ENCODE measurements around the gene STXBP4. TPM values are rescaled to one million over a fixed set of nuclear protein-coding genes. Genes with fewer than 3 reads are reported as not detected.

STXBP4 gene
- polyA plus RNA-seq, 4 donors = 2.3 to 10.6 (median 3.9) TPM

DNA sequence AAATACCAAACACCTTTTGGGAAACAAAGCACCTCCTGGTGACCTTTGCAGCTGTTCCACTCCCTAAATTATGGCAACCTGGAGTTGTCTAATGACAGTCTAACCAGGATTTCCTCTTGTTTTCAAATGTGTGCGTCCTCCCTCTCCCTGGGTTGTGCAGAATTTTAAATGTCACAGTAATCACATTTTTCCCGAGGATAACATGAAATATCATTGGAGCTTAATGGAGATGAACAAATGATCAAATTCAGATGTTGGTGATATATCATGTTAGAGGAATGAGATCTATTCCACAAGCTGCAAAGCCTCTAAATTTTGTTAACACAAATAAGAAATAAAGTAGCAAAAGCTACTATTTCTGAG is 209.3 kb downstream of the STXBP4 start:
- Histone ChIP-seq H3K27me3 (ENCODE audit: control insufficient read depth in 3 of 3, insufficient read depth in 3 of 3, low read length in 3 of 3) (no peaks in the 10 kb centered on the region), H3K9me3 (ENCODE audit: control insufficient read depth in 2 of 2, insufficient read depth in 1 of 2, low read depth in 1 of 2, low read length in 1 of 2) (no peaks in the 10 kb centered on the region), H3K36me3 (ENCODE audit: control insufficient read depth in 3 of 3, insufficient read depth in 2 of 3, low read depth in 1 of 3, low read length in 3 of 3) (no peaks in the 10 kb centered on the region), H3K27ac (ENCODE audit: low read depth in 1 of 3, low read length in 2 of 3) (no peak overlapping the region), H3K4me3 (ENCODE audit: low read depth in 1 of 3, low read length in 3 of 3) (no peak overlapping the region), H3K4me1 (ENCODE audit: control insufficient read depth in 3 of 3, insufficient read depth in 2 of 3, low read depth in 1 of 3, low read length in 2 of 3) (no peaks in the 10 kb centered on the region)
- no peak for FAIRE-seq
- no peak for DNase-seq
- 81 to 90% (median 85%) methylated on average over 2 of the region's 2 CpGs for WGBS, 3 donors

DNA sequence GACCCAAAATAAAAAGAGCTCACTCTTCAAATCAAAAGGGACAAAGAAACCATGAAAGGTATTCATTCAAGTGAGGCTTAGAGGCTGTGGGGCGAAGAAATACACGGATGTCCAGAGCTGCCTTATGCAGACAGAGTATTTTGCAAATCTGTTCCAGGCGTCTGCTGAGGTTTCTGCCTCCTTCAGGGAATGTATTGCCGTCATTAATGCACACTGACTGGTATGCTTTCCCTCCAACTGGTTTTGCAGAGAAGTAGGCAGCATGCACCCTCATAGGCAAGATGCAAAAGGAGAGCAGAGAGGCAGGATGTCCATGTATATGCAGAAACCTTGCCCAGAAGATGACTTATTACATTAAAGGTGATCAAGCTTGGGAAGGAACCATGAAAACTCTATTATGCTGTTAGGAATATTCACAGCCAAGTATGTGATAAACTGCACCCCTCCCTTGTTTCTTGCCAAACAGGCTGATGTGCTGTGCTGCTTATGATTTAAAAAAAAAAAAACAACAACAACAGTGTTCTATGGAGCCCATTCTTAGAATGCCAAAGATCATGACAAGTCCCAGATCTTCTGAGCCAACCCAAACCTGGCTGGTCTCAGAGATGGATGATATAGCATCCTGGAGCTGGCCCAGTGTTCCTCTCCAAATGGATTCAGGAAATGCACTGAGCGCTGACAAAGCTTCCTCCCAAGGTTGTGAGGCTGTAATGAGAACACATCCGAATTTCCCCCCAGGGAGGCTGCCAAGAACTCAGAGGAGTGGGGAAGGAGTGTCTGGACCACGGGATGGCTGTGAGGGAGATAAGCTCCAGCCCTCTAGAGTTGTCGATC is 218.6 kb downstream of the STXBP4 start:
- no peak overlapping the region for H3K27ac ChIP-seq (ENCODE audit: low read depth in 1 of 3, low read length in 2 of 3)
- DNase-seq (no peak), FAIRE-seq (no peak)
- no peaks in the 10 kb centered on the region for H3K4me1 ChIP-seq (ENCODE audit: control insufficient read depth in 3 of 3, insufficient read depth in 2 of 3, low read depth in 1 of 3, low read length in 2 of 3)
- H3K4me3 ChIP-seq (ENCODE audit: low read depth in 1 of 3, low read length in 3 of 3) = no peak overlapping the region
- no peaks in the 10 kb centered on the region for H3K27me3 ChIP-seq (ENCODE audit: control insufficient read depth in 3 of 3, insufficient read depth in 3 of 3, low read length in 3 of 3)
- H3K36me3 ChIP-seq (ENCODE audit: control insufficient read depth in 3 of 3, insufficient read depth in 2 of 3, low read depth in 1 of 3, low read length in 3 of 3) = no peaks in the 10 kb centered on the region
- 69 to 81% (median 79%) methylated on average over 8 of the region's 8 CpGs for WGBS, 3 donors
- no peaks in the 10 kb centered on the region for H3K9me3 ChIP-seq (ENCODE audit: control insufficient read depth in 2 of 2, insufficient read depth in 1 of 2, low read depth in 1 of 2, low read length in 1 of 2)

DNA sequence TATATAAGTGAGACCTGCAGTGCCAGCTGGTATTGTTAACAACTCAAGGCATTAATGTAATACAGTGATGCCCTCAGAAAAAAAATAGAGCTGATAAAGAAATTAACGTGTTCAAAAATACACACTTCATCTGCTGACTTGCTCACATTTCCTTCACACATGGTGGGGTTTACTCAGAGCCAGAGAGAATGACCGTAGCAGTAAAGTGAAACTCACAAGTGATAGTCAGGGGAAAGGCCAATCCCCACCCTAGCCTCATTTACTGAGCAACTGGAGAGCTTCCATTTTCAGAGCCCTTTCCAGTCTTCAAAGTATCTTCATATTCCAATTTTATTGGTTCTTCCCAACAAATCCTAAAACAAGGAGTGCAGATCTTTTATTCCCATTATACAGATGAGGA is 222.2 kb downstream of the STXBP4 start:
- DNase-seq (no peak), FAIRE-seq (no peak)
- H3K4me1 ChIP-seq (ENCODE audit: control insufficient read depth in 3 of 3, insufficient read depth in 2 of 3, low read depth in 1 of 3, low read length in 2 of 3) = no peaks in the 10 kb centered on the region
- H3K4me3 ChIP-seq (ENCODE audit: low read depth in 1 of 3, low read length in 3 of 3) = no peak overlapping the region
- no peaks in the 10 kb centered on the region for H3K27me3 ChIP-seq (ENCODE audit: control insufficient read depth in 3 of 3, insufficient read depth in 3 of 3, low read length in 3 of 3)
- no peak overlapping the region for H3K27ac ChIP-seq (ENCODE audit: low read depth in 1 of 3, low read length in 2 of 3)
- H3K36me3 ChIP-seq (ENCODE audit: control insufficient read depth in 3 of 3, insufficient read depth in 2 of 3, low read depth in 1 of 3, low read length in 3 of 3) = no peaks in the 10 kb centered on the region
- H3K9me3 ChIP-seq (ENCODE audit: control insufficient read depth in 2 of 2, insufficient read depth in 1 of 2, low read depth in 1 of 2, low read length in 1 of 2) = no peaks in the 10 kb centered on the region
- WGBS, 3 donors = 51 to 69% (median 53%) methylated on average over 2 of the region's 2 CpGs

DNA sequence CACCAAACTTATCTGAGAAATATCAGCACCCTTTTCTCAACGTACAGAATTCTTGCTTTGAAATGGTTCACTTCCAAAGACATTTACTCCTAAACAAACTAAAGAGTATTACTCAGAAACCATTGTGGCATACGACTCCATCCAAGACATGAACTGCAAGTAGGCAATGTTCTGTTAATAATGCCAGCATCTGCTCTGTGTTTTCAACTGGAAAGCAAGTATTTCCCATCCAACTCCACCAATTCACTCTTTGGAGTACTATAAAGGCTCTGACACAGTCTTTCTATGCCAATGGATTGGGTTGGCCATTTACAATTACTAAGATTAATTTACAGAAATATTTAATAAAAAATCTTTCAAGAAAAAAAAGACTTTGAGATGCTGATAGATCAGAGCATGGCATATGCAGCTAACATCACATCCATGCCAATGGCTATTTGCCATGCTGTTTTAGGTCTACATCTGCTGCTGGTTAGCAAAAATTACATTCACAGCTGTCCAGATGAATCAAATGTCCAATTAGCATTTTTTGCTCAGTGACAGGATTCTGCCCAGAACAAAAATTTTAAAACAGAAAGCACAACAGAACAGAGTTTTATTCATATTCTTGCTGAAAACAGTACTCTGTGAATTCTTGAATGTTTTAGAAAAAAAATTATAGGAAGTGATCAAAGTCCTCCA is 230.3 kb downstream of the STXBP4 start:
- Histone ChIP-seq H3K27ac (ENCODE audit: low read depth in 1 of 3, low read length in 2 of 3) (no peak overlapping the region), H3K36me3 (ENCODE audit: control insufficient read depth in 3 of 3, insufficient read depth in 2 of 3, low read depth in 1 of 3, low read length in 3 of 3) (no peaks in the 10 kb centered on the region), H3K9me3 (ENCODE audit: control insufficient read depth in 2 of 2, insufficient read depth in 1 of 2, low read depth in 1 of 2, low read length in 1 of 2) (no peaks in the 10 kb centered on the region), H3K4me1 (ENCODE audit: control insufficient read depth in 3 of 3, insufficient read depth in 2 of 3, low read depth in 1 of 3, low read length in 2 of 3) (no peaks in the 10 kb centered on the region), H3K27me3 (ENCODE audit: control insufficient read depth in 3 of 3, insufficient read depth in 3 of 3, low read length in 3 of 3) (no peaks in the 10 kb centered on the region), H3K4me3 (ENCODE audit: low read depth in 1 of 3, low read length in 3 of 3) (no peak overlapping the region)
- DNase-seq (no peak), FAIRE-seq (no peak)
- 72 to 75% (median 74%) methylated on average over 2 of the region's 2 CpGs for WGBS, 3 donors

DNA sequence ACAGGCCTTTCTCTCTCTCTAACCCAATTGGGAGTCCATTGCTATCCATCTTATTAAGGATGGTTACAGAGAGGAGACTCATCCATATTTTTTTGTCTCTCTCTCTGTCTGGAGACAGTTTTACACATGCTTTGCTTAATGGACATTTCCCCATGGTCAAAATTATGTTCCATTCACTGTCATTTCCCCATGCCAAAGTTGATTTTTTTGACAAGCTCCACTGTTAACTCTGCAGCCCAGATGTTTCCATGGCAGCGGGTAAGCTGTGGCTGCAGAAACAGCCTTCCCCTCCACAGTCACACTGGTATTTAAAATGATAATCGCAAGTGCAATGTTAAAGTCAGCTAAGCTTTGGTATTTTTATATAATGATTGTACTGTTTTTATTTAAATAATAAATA is 232.3 kb downstream of the STXBP4 start:
- Histone ChIP-seq H3K27me3 (ENCODE audit: control insufficient read depth in 3 of 3, insufficient read depth in 3 of 3, low read length in 3 of 3) (no peaks in the 10 kb centered on the region), H3K27ac (ENCODE audit: low read depth in 1 of 3, low read length in 2 of 3) (no peak overlapping the region), H3K36me3 (ENCODE audit: control insufficient read depth in 3 of 3, insufficient read depth in 2 of 3, low read depth in 1 of 3, low read length in 3 of 3) (no peaks in the 10 kb centered on the region), H3K4me3 (ENCODE audit: low read depth in 1 of 3, low read length in 3 of 3) (no peak overlapping the region), H3K4me1 (ENCODE audit: control insufficient read depth in 3 of 3, insufficient read depth in 2 of 3, low read depth in 1 of 3, low read length in 2 of 3) (no peaks in the 10 kb centered on the region), H3K9me3 (ENCODE audit: control insufficient read depth in 2 of 2, insufficient read depth in 1 of 2, low read depth in 1 of 2, low read length in 1 of 2) (no peaks in the 10 kb centered on the region)
- 71 to 88% (median 72%) methylated on average over 2 of the region's 2 CpGs for WGBS, 3 donors
- no peak for DNase-seq
- no peak for FAIRE-seq

DNA sequence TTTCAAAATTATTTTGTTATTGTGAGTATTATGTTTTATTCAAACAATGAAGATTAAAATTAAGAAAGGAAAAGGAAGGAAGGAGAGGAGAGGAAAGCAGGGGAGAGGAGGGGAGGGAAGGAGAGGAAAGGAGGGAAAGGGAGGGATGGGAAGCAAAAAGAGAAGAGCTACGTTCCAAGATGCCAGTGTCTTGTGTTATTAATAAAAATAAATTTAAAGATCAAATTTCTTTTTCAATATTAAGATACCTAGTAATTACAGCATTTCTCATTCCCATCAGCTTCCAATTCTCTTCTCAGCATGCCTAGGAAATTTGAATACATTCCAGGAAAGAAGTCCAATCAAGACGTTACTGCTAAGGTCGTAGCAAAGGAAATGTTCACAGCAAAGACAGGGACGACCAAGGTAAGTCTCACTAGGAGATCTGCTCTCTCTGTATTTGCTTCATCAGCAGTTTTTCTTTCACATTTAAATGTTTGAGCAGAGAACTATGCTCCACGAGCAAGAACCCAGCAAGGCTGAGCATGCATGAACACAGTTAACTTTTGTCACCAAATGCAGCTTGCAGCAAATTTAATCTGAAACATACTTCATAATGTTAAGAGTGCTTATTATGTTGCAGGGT is 232.9 kb downstream of the STXBP4 start:
- Histone ChIP-seq H3K36me3 (ENCODE audit: control insufficient read depth in 3 of 3, insufficient read depth in 2 of 3, low read depth in 1 of 3, low read length in 3 of 3) (no peaks in the 10 kb centered on the region), H3K27me3 (ENCODE audit: control insufficient read depth in 3 of 3, insufficient read depth in 3 of 3, low read length in 3 of 3) (no peaks in the 10 kb centered on the region), H3K4me3 (ENCODE audit: low read depth in 1 of 3, low read length in 3 of 3) (no peak overlapping the region), H3K27ac (ENCODE audit: low read depth in 1 of 3, low read length in 2 of 3) (no peak overlapping the region), H3K9me3 (ENCODE audit: control insufficient read depth in 2 of 2, insufficient read depth in 1 of 2, low read depth in 1 of 2, low read length in 1 of 2) (no peaks in the 10 kb centered on the region), H3K4me1 (ENCODE audit: control insufficient read depth in 3 of 3, insufficient read depth in 2 of 3, low read depth in 1 of 3, low read length in 2 of 3) (no peaks in the 10 kb centered on the region)
- DNase-seq (no peak), FAIRE-seq (no peak)
- WGBS, 3 donors = 31 to 54% (median 48%) methylated on average over 5 of the region's 5 CpGs

DNA sequence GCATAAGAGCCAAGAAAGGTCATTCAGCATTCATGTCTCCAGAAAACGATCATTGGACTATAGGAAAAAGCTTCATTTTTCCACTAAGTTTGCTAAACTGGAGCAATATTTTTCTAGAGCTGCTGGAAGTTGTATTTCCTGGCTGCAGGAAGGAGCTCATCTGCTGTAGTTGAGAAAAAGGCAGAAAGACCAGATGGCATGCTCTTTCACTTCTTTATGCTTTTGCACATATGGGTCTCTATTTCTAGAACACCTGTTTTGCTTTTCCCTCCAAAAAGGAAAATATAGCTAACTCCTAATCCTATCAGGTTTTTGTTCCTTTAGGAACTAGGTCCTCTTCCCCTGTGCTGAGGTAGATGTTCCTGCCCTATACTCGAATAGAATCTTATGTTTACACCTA is 234.3 kb downstream of the STXBP4 start:
- H3K27me3 ChIP-seq (ENCODE audit: control insufficient read depth in 3 of 3, insufficient read depth in 3 of 3, low read length in 3 of 3) = no peaks in the 10 kb centered on the region
- H3K27ac ChIP-seq (ENCODE audit: low read depth in 1 of 3, low read length in 2 of 3) = no peak overlapping the region
- H3K36me3 ChIP-seq (ENCODE audit: control insufficient read depth in 3 of 3, insufficient read depth in 2 of 3, low read depth in 1 of 3, low read length in 3 of 3) = no peaks in the 10 kb centered on the region
- no peaks in the 10 kb centered on the region for H3K9me3 ChIP-seq (ENCODE audit: control insufficient read depth in 2 of 2, insufficient read depth in 1 of 2, low read depth in 1 of 2, low read length in 1 of 2)
- DNase-seq = no peak
- no peaks in the 10 kb centered on the region for H3K4me1 ChIP-seq (ENCODE audit: control insufficient read depth in 3 of 3, insufficient read depth in 2 of 3, low read depth in 1 of 3, low read length in 2 of 3)
- no peak for FAIRE-seq
- no peak overlapping the region for H3K4me3 ChIP-seq (ENCODE audit: low read depth in 1 of 3, low read length in 3 of 3)
- 77 to 84% (median 83%) methylated on average over 2 of the region's 2 CpGs for WGBS, 3 donors

DNA sequence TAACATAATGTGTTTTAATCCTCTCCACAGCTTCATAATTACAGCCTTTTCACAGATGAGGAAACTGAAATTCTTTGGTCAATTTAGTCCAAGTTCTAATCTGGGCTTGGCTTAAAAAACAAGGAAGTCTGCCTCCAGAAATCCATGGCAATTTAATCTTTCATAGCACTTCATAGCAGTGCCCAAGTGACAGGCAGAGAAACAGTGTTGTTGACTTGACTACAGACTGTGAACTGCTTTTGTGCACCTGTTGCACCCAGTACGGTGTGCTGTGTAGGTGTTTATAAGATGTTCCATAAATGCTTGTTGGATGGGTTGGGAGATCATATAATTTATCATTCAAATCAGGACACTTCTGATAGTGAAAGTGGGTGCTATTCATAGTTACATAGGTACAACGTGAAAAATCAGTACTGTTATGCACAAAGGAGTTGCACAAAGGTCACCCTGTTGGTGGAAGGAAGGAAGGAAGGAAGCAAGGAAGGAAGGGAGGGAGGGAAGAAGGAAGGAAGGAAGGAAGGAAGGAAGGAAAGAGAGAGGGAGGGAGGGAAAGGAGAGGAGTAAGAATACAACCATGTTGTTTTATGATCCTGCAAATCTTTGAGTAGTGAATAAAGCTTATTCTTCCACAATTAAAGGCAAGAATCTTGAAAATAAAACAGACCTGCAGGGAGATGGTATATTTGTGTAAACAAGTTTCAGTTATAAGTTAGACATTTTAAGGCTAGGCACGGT is 239.7 kb downstream of the STXBP4 start:
- H3K27ac ChIP-seq (ENCODE audit: low read depth in 1 of 3, low read length in 2 of 3) = no peak overlapping the region
- 44 to 67% (median 49%) methylated on average over 3 of the region's 3 CpGs for WGBS, 3 donors
- H3K4me3 ChIP-seq (ENCODE audit: low read depth in 1 of 3, low read length in 3 of 3) = no peak overlapping the region
- no peaks in the 10 kb centered on the region for H3K9me3 ChIP-seq (ENCODE audit: control insufficient read depth in 2 of 2, insufficient read depth in 1 of 2, low read depth in 1 of 2, low read length in 1 of 2)
- H3K4me1 ChIP-seq (ENCODE audit: control insufficient read depth in 3 of 3, insufficient read depth in 2 of 3, low read depth in 1 of 3, low read length in 2 of 3) = no peaks in the 10 kb centered on the region
- FAIRE-seq = no peak
- H3K36me3 ChIP-seq (ENCODE audit: control insufficient read depth in 3 of 3, insufficient read depth in 2 of 3, low read depth in 1 of 3, low read length in 3 of 3) = no peaks in the 10 kb centered on the region
- no peaks in the 10 kb centered on the region for H3K27me3 ChIP-seq (ENCODE audit: control insufficient read depth in 3 of 3, insufficient read depth in 3 of 3, low read length in 3 of 3)
- DNase-seq = peak in 1 of 2 donors; percentile 1

Measured in small intestine (tissue), 7 donors.